ENCODE measurements around the gene PTPRD.
"Not testable (repeated sequence)": the region's sequence is repeated elsewhere in the genome, so short reads cannot be mapped to it uniquely, and the experiment has no call there.

The PTPRD gene

GRCh38 chr9:9949978-9950377 lies 662.8 kb downstream of the PTPRD start:
- no peak for DNase-seq

DNA sequence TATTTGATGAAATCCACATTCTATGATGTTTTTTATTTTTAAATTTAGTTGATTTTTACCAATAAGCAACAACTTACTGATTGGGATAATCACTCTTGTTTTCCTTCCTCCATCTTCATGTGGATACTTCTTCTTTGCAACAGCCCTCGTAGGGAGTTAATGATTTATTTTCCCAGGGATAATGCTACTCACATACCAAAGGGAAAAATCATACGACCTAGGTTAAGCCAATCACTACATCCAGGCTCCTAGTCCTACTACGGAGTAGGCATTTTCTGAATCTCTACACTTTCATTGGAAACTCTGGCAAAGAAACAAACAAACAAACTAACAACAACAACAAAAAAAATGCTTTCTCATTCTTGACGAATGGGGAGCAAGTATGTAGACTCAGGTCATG lies 663.4 kb downstream of the PTPRD start:
- no peak for DNase-seq

GRCh38 chr9:9945966-9946365 lies 666.8 kb downstream of the PTPRD start:
- DNase-seq: no peak

GRCh38 chr9:9942764-9943424 lies 669.9 kb downstream of the PTPRD start:
- DNase-seq: peak; percentile 4 to 19

- DNase-seq: no peak
Observed at GRCh38 chr9:9938432-9938831, 674.4 kb downstream of the PTPRD start.

GRCh38 chr9:9931464-9931863 lies 681.3 kb downstream of the PTPRD start:
- not testable (repeated sequence) for DNase-seq

GRCh38 chr9:9924376-9924775 lies 688.4 kb downstream of the PTPRD start:
- no peak for DNase-seq

GRCh38 chr9:9921805-9922204 lies 691.0 kb downstream of the PTPRD start:
- DNase-seq: no peak

GRCh38 chr9:9920425-9921060 lies 692.3 kb downstream of the PTPRD start:
- DNase-seq: no peak

DNA sequence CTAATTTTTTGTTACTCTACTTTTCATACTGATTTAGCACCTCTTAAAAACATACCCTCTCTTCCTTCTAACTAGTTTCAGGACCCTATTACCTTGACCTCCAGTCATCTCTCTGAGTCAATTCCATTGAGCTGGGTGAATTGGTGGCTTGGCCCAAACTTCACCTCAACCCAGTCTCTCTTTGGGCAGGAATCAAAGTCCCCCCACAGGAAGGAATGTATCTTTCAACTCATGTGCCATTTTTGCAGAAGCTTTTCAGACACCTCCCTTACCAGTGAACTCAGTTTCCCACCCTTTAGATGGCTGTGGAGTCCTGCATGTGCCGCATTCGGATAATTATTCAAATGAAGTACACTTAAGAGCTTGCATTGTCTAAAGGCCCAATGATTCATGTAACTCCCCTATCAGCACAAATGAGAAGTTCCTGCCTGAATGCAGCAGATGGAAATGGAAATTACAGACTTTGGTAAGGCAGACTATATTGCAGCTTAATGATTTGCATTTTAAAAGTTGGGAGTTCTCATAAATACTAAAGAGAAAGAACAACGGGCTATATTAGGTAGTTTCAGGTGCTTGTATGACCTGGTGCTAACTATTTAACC lies 693.5 kb downstream of the PTPRD start:
- DNase-seq: no peak

DNA sequence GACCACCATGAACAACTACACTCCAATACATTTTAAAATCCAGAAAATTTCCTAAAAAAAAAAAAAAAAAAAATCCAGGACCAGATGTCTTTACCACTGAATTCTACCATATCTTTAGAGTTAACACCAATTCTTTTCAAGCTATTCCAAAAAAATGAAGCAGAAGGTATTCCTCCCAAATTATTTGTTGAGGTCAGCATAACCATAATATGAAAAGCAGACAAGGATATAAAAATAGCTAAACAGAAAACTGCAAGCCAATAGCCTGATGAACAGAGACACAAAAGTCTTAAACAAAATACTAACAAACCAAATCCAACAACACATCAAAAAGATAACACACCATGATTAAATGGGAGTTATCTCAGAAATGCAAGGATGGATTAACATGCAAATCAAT lies 695.4 kb downstream of the PTPRD start:
- DNase-seq: no peak

GRCh38 chr9:9914174-9914573 lies 698.6 kb downstream of the PTPRD start:
- no peak for DNase-seq

GRCh38 chr9:9913276-9913832 lies 699.4 kb downstream of the PTPRD start:
- DNase-seq: no peak

GRCh38 chr9:9912459-9912858 lies 700.3 kb downstream of the PTPRD start:
- DNase-seq: no peak

DNA sequence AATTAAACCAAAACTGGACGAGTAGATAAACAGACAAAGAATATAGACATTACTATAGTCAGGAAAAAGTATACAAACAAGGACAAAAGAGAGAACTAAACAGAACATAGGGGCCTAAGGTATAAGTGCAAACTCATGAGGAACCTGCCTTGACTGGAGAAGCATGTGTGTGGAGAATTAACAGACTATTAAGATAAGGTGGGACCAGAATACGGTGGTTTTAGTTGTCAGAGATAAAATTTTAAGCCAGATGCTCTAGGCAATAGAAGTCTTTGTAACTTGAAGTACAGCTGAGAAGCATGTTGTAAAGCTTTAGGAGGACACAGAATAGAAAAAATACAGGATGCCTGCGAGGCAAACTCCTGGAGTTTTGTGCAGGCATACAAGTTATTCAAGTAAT lies 707.1 kb downstream of the PTPRD start:
- DNase-seq: no peak

GRCh38 chr9:9904041-9904440 lies 708.8 kb downstream of the PTPRD start:
- DNase-seq: no peak

DNA sequence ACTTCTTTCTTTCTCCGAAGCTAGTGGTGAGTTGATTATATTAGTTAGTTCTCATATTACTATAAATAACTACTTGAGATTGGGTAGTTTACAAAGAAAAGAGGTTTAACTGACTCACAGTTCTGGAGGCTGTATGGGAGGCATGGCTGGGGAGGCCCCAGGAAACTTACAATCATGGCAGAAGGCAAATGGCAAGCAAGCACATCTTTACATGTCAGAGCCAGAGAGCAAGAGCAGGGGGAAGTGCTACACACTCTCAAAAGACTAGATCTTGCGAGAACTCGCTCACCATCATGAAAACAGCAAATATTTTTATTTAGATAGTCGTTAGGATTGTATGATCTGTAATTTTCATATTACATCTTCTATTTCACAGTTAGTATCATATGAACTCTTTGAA lies 711.2 kb downstream of the PTPRD start:
- DNase-seq: no peak

DNA sequence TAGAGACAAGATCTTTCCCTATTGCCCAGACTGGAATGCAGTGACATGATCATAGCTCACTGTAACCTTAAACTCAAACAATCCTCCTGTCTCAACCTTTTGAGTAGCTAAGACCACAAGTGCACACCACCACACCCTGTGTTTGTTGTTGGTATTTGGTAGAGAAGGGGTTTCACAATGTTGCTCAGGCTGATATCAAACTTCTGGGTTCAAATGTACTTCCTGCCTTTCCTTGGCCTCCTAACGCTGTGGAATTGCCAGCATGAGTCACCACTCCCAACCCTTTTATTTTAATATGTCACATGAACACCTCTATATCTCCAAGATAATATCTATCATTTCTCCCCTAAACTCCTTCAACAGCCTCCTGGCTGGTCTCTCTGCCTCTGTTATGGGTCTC lies 719.0 kb downstream of the PTPRD start:
- DNase-seq: no peak

DNA sequence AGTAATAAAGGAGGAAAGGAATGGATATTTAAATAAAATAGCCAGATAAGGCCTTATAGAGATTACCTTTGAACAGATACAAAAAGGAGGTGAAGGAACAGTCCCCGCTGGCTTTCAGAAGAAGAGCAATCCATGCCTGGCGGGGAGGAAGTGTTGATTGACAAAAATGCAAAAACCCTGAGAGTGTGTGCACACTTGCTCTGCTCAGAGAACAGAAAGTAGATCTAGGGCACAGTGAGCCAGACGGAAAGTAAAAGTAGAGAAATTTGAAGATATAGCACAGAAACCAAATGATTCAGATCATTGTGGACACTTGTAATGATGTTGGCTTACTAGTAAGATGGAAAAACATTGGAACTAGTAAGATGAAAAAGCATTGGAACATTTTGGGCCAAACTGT lies 720.6 kb downstream of the PTPRD start:
- no peak for DNase-seq

DNA sequence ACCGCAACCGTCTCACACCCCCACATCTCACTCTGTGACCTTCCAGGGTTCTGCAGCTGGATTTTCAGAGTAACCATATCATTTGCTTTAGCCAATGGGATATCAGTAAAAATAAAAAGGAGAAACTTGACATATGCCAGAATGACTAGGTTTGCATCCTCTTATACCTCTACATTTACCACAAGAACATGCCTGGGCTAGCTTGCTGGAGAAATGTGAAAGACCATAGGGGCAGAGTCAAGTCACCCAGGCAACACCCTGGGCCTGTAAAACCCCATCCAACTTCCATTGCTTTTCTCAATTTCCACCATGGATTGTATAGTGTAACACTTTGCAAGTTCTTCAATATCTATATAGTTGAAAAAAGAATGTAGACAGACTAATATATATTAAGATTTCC lies 731.1 kb downstream of the PTPRD start:
- no peak for DNase-seq

- DNase-seq: no peak
Observed at GRCh38 chr9:9874270-9874669, 738.5 kb downstream of the PTPRD start.

GRCh38 chr9:9862235-9862810 lies 750.5 kb downstream of the PTPRD start:
- no peak for DNase-seq

DNA sequence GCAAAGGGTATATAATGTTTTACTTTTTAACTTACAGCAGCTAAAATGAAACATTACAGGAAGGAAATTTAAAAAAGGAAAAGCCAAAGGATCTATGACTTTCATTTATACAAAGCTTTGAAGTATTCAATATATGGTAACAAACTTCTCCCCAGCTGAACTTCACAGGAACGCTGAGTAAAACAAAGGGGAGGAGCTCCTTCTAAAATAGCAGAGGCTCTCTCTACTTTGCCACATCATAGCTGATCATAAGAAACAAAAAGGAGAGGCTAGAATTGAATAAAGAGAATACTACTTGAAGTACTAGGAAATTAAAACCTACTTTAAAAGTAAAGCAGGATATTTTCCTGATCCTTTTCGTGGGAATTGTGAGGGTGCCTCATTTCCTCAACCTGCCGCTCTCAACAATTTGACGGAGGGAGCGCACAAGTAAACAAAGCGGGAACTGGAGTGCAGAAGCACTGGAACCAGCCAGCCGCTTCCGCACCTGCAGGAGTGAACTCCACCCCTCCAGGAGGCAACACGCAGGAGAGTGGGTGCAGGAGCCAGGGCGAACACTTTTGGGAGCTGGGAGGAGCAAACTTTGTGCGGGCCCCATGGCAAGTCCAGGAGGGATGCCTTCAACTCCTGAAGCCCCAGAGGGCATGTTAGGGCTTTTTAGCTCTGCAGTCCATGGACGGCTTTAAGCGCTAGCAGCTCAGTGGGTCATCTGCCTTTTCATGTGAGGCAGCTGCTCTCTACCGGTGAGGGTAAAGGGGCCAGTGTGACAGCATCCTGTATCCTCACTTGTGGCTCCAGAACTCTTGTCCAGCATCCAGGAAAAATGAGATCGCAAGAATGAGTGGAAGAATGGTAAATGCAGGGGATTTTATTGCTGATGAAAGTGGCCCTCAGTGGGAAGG lies 757.4 kb downstream of the PTPRD start:
- no peak for DNase-seq

Data from activated CD4-positive, alpha-beta T cell treated with anti-CD3 and anti-CD28 coated beads, Interleukin-2, amount 50 U/mL, for 4 hours (primary cell).